H9 (cell line): ENCODE measurements around the gene DENND1A. TPM values are rescaled to one million over a fixed set of nuclear protein-coding genes. Genes with fewer than 3 reads are reported as not detected.

Experiments
- DNase-seq: peaks from one replicate; pipeline ENCODE4 v3.0.0-alpha.2; 2017
- H2AFZ ChIP-seq: one replicate; pipeline ENCODE4 v1.6.1; 2013; ENCODE audit warnings: mild to moderate bottlenecking, low read length, control low read depth, moderate library complexity
- H2AK5ac ChIP-seq: 2 replicates; pipeline ENCODE4 v1.6.1; 2013; ENCODE audit warnings: low read length, control low read depth, mixed read lengths; ENCODE audit not compliant: insufficient read length
- H2BK120ac ChIP-seq: one replicate; pipeline ENCODE4 v1.6.1; 2013; ENCODE audit warnings: low read depth, mild to moderate bottlenecking, low read length, control low read depth, inconsistent platforms; ENCODE audit not compliant: poor library complexity, severe bottlenecking
- H2BK12ac ChIP-seq: 2 replicates; pipeline ENCODE4 v1.6.1; 2013; ENCODE audit warnings: low read length, control low read depth, mixed read lengths, low read depth; ENCODE audit not compliant: insufficient read length
- H2BK15ac ChIP-seq: 2 replicates; pipeline ENCODE4 v1.6.1; 2013; ENCODE audit warnings: low read depth, low read length, control low read depth
- H2BK20ac ChIP-seq: one replicate; pipeline ENCODE4 v1.6.1; 2013; ENCODE audit warnings: low read depth, mild to moderate bottlenecking, low read length, control low read depth, inconsistent platforms; ENCODE audit not compliant: poor library complexity, severe bottlenecking
- H2BK5ac ChIP-seq: 2 replicates; pipeline ENCODE4 v1.6.1; 2013; ENCODE audit warnings: low read length, control low read depth, mixed read lengths; ENCODE audit not compliant: insufficient read length
- H3K14ac ChIP-seq: 2 replicates; pipeline ENCODE4 v1.6.1; 2013; ENCODE audit warnings: low read length, control low read depth; ENCODE audit not compliant: insufficient read depth
- H3K18ac ChIP-seq: 2 replicates; pipeline ENCODE4 v1.6.1; 2013; ENCODE audit warnings: low read depth, mild to moderate bottlenecking, mixed read lengths, low read length, control low read depth; ENCODE audit not compliant: insufficient read length
- H3K23ac ChIP-seq: 2 replicates; pipeline ENCODE4 v1.6.1; 2013; ENCODE audit warnings: low read length, control low read depth, mixed read lengths, low read depth; ENCODE audit not compliant: insufficient read length
- H3K23me2 ChIP-seq: 2 replicates; pipeline ENCODE4 v1.6.1; 2013; ENCODE audit warnings: low read depth, mild to moderate bottlenecking, mixed read lengths, low read length, control low read depth; ENCODE audit not compliant: insufficient read length, poor library complexity, severe bottlenecking
- H3K27ac ChIP-seq: 2 replicates; pipeline ENCODE4 v1.5.1; 2013; ENCODE audit warnings: low read length, control low read depth, mixed read lengths, low read depth; ENCODE audit not compliant: insufficient read length
- H3K27me3 ChIP-seq: 2 replicates; pipeline ENCODE4 v1.6.1; 2013; ENCODE audit warnings: low read length, control low read depth, inconsistent platforms; ENCODE audit not compliant: insufficient read depth
- H3K4ac ChIP-seq: 2 replicates; pipeline ENCODE4 v1.6.1; 2013; ENCODE audit warnings: low read depth, mild to moderate bottlenecking, control low read depth, inconsistent platforms, low read length, moderate library complexity
- H3K4me1 ChIP-seq: 2 replicates; pipeline ENCODE4 v1.6.1; 2013; ENCODE audit warnings: low read length, control low read depth, inconsistent platforms; ENCODE audit not compliant: insufficient read depth
- H3K4me2 ChIP-seq: 2 replicates; pipeline ENCODE4 v1.6.1; 2013; ENCODE audit warnings: low read length, control low read depth, mixed read lengths; ENCODE audit not compliant: insufficient read length, insufficient read depth
- H3K56ac ChIP-seq: 2 replicates; pipeline ENCODE4 v1.6.1; 2013; ENCODE audit warnings: low read depth, mild to moderate bottlenecking, mixed read lengths, low read length, control low read depth; ENCODE audit not compliant: insufficient read length
- H3K79me1 ChIP-seq: 2 replicates; pipeline ENCODE4 v1.6.1; 2013; ENCODE audit warnings: low read depth, mild to moderate bottlenecking, moderate library complexity, low read length, control low read depth, inconsistent platforms; ENCODE audit not compliant: insufficient read depth, poor library complexity, severe bottlenecking
- H3K79me2 ChIP-seq: 2 replicates; pipeline ENCODE4 v1.6.1; 2013; ENCODE audit warnings: low read length, control low read depth, inconsistent platforms; ENCODE audit not compliant: insufficient read depth
- H3K9ac ChIP-seq: 2 replicates; pipeline ENCODE4 v1.6.1; 2013; ENCODE audit warnings: low read length, control low read depth, mixed read lengths; ENCODE audit not compliant: insufficient read length; ENCODE audit errors: extremely low read depth
- H3K9me3 ChIP-seq: one replicate; pipeline ENCODE4 v1.6.1; 2013; ENCODE audit warnings: low read depth, low read length, inconsistent platforms; ENCODE audit not compliant: control insufficient read depth
- H3T11ph ChIP-seq: one replicate; pipeline ENCODE4 v1.6.1; 2013; ENCODE audit warnings: mild to moderate bottlenecking, low read length, control low read depth, inconsistent platforms
- H4K20me1 ChIP-seq: one replicate; pipeline ENCODE4 v1.6.1; 2013; ENCODE audit not compliant: control insufficient read depth, insufficient read length, insufficient read depth
- H4K5ac ChIP-seq: 2 replicates; pipeline ENCODE4 v1.6.1; 2013; ENCODE audit warnings: low read depth, mild to moderate bottlenecking, mixed read lengths, low read length, control low read depth; ENCODE audit not compliant: insufficient read length
- H4K8ac ChIP-seq: replicated peaks from 2 replicates; pipeline ENCODE4 v1.6.1; 2013; ENCODE audit warnings: low read length, control low read depth, mixed read lengths, low read depth; ENCODE audit not compliant: insufficient read length
- H4K91ac ChIP-seq: 2 replicates; pipeline ENCODE4 v1.6.1; 2013; ENCODE audit warnings: low read depth, mild to moderate bottlenecking, moderate library complexity, mixed read lengths, low read length, control low read depth; ENCODE audit not compliant: insufficient read length
- H3K27ac Mint-ChIP-seq, 3 experiments: 2 replicates in 2 of 3; 3 replicates in 1 of 3; pipeline ENCODE4 v1.8.0; 2020 to 2021; ENCODE audit warnings: mixed read lengths in 3 of 3, mild to moderate bottlenecking in 1 of 3, moderate library complexity in 1 of 3
- H3K27me3 Mint-ChIP-seq: 2 replicates; pipeline ENCODE4 v1.8.0; 2021; ENCODE audit warnings: low read depth, mild to moderate bottlenecking, moderate library complexity, mixed read lengths
- H3K36me3 Mint-ChIP-seq, 3 experiments: 2 replicates in 2 of 3; 3 replicates in 1 of 3; pipeline ENCODE4 v1.8.0; 2020 to 2021; ENCODE audit warnings: low read depth in 3 of 3, mixed read lengths in 3 of 3; ENCODE audit not compliant: insufficient read depth in 1 of 3
- H3K4me1 Mint-ChIP-seq, 2 experiments: 2 replicates each; pipeline ENCODE4 v1.8.0; 2020; ENCODE audit warnings: mixed read lengths in 2 of 2
- H3K4me3 Mint-ChIP-seq, 2 experiments: 2 replicates in 1 of 2; 3 replicates in 1 of 2; pipeline ENCODE4 v1.8.0; 2020 to 2021; ENCODE audit warnings: mild to moderate bottlenecking in 2 of 2, mixed read lengths in 2 of 2, moderate library complexity in 1 of 2
- H3K9me3 Mint-ChIP-seq, 2 experiments: 2 replicates in 1 of 2; 3 replicates in 1 of 2; pipeline ENCODE4 v1.8.0; 2020; ENCODE audit warnings: mild to moderate bottlenecking in 2 of 2, mixed read lengths in 2 of 2, moderate library complexity in 1 of 2
- CTCF ChIP-seq: fragments of 200-600 bp; sonication (generic); conservative IDR thresholded peaks from 3 replicates; pipeline ENCODE4 v1.8.0; 2021; ENCODE audit warnings: antibody characterized with exemption, mild to moderate bottlenecking
- WGBS: extraction: QIAGEN DNeasy Blood & Tissue Kit; methylation state at CpG from one replicate; pipeline ENCODE4 v1.1.7; 2013; ENCODE audit warnings: missing lambda C conversion rate, low lambda C conversion rate, mixed read lengths; ENCODE audit not compliant: insufficient read length; ENCODE audit errors: extremely low coverage; 5-methylcytosine and 5-hydroxymethylcytosine counted together
- total RNA-seq: library from RNA; stranded (reverse); gene quantifications from 2 replicates; pipeline ENCODE4 v1.2.1, GENCODE V29; 2021

DENND1A gene
- total RNA-seq, 1 experiment from 2014 or later = 20.4 TPM

GRCh38 chr9:123583646-123584045 is 346.3 kb downstream of the DENND1A start:
- H3K18ac ChIP-seq = no peak overlapping the region
- no peak overlapping the region for H2AK5ac ChIP-seq
- H2AFZ ChIP-seq = no peak overlapping the region
- no peak overlapping the region for H2BK5ac ChIP-seq
- no peak for TF ChIP-seq CTCF
- H3K14ac ChIP-seq = no peak overlapping the region
- no peaks in the 10 kb centered on the region for H3K4me1 ChIP-seq
- H3K36me3 Mint-ChIP-seq = peaks cover 12 to 27% (median 13%) of the 10 kb centered on the region in 3 experiments
- no peaks in the 10 kb centered on the region for H3K27me3 ChIP-seq
- no peak overlapping the region for H4K91ac ChIP-seq
- no peaks in the 10 kb centered on the region for H3K79me2 ChIP-seq
- H3K9me3 Mint-ChIP-seq = peaks cover 0 to 16% of the 10 kb centered on the region in 2 experiments; a peak in 4 of 5 replicates
- H2BK15ac ChIP-seq = no peak overlapping the region
- H3K23me2 ChIP-seq = no peaks in the 10 kb centered on the region
- H3K4ac ChIP-seq = no peak overlapping the region
- no CpG with 5 or more reads among the region's 2 CpGs for WGBS
- H3K9ac ChIP-seq = no peak overlapping the region
- no peak overlapping the region for H2BK12ac ChIP-seq
- H3K4me2 ChIP-seq = no peak overlapping the region
- H4K20me1 ChIP-seq = no peaks in the 10 kb centered on the region
- H3T11ph ChIP-seq = no peak overlapping the region
- H3K23ac ChIP-seq = no peak overlapping the region
- no peak overlapping the region for H3K27ac Mint-ChIP-seq
- no peaks in the 10 kb centered on the region for H3K79me1 ChIP-seq
- H3K27me3 Mint-ChIP-seq = no peaks in the 10 kb centered on the region
- no peak overlapping the region for H4K8ac ChIP-seq
- no peak for DNase-seq
- no peak overlapping the region for H2BK120ac ChIP-seq
- H4K5ac ChIP-seq = no peak overlapping the region
- H3K56ac ChIP-seq = no peak overlapping the region
- peaks cover 0 to 12% of the 10 kb centered on the region in 2 experiments; a peak in 1 of 4 replicates for H3K4me1 Mint-ChIP-seq
- H3K27ac ChIP-seq = no peak overlapping the region
- H3K9me3 ChIP-seq = no peaks in the 10 kb centered on the region
- H3K4me3 Mint-ChIP-seq = no peak overlapping the region
- no peak overlapping the region for H2BK20ac ChIP-seq
